ENCODE results near the gene PGF.

GRCh38 chr14:74902941-74903705, 52.3 kb downstream of the PGF start:
- TF ChIP-seq EZH2 (IDR thresholded peaks at IDR 0.05; ENCODE audit: low read length) = no peak
- no peak for TF ChIP-seq CTCF (optimal IDR thresholded peaks at IDR 0.05 in 1 of 3, IDR thresholded peaks at IDR 0.05 in 1 of 3, conservative IDR thresholded peaks at IDR 0.05 in 1 of 3; ENCODE audit: extremely low read depth in 1 of 3, insufficient read depth in 2 of 3, low read length in 3 of 3)

Data from keratinocyte (primary cell).